Panc1 (cell line): ENCODE results near the gene ACOXL. TPM values are rescaled to one million over a fixed set of nuclear protein-coding genes. Genes with fewer than 3 reads are reported as not detected.

Experiments
- ATAC-seq: fragments of 200-7000 bp; cut with Tn5 transposase; 2 replicates; pipeline ENCODE4 v1.9.1; 2020; ENCODE audit warnings: mild to moderate bottlenecking, moderate library complexity
- BruUV-seq: library from RNA; stranded (reverse); fragments of 400-500 nt; replicated peaks from 2 replicates; lab custom pipeline; 2021; lab: Mats Ljungman, UMichigan
- CTCF ChIA-PET: fragments of 300-600 bp; sonication (Branson Sonifier 250); formaldehyde crosslinking; loops from one replicate; lab custom pipeline; 2022; ENCODE audit warnings: antibody characterized with exemption; lab: Charles Lee
- POLR2A ChIA-PET: fragments of 300-600 bp; sonication (Branson Sonifier 250); formaldehyde crosslinking; loops from one replicate; lab custom pipeline; 2022; ENCODE audit warnings: antibody characterized with exemption; lab: Charles Lee
- DNase-seq: peaks from one replicate; pipeline ENCODE4 v3.0.0-alpha.2; 2010; ENCODE audit warnings: low read depth, low spot score
- H3K27ac ChIP-seq: 2 replicates; pipeline ENCODE4 v1.5.1; 2011; ENCODE audit warnings: mild to moderate bottlenecking, low read length, inconsistent platforms
- H3K27me3 ChIP-seq: fragments of 200-500 bp; sonication (Bioruptor generic); 2 replicates; pipeline ENCODE4 v1.6.0; 2014; ENCODE audit warnings: low read length, inconsistent platforms; ENCODE audit not compliant: control insufficient read depth, insufficient read depth
- H3K36me3 ChIP-seq: fragments of 200-500 bp; sonication (Bioruptor generic); 2 replicates; pipeline ENCODE4 v1.5.1; 2014; ENCODE audit warnings: inconsistent platforms, mild to moderate bottlenecking, low read length, moderate library complexity; ENCODE audit not compliant: control insufficient read depth, insufficient read depth
- H3K4me1 ChIP-seq: 2 replicates; pipeline ENCODE4 v1.5.1; 2011; ENCODE audit warnings: inconsistent platforms, mild to moderate bottlenecking, low read length, moderate library complexity; ENCODE audit not compliant: control insufficient read depth, insufficient read depth
- H3K4me3 ChIP-seq, 2 experiments: 2 replicates each; pipeline ENCODE4 v1.5.1; 2011 to 2012; ENCODE audit warnings: low read depth in 2 of 2, low read length in 2 of 2, mild to moderate bottlenecking in 2 of 2, inconsistent platforms in 1 of 2, moderate library complexity in 1 of 2
- H3K9me3 ChIP-seq: fragments of 200-500 bp; sonication (Bioruptor generic); 2 replicates; pipeline ENCODE4 v1.5.1; 2014; ENCODE audit warnings: low read depth, mild to moderate bottlenecking, inconsistent platforms, low read length, moderate library complexity; ENCODE audit not compliant: control insufficient read depth, insufficient read depth
- POLR2AphosphoS5 ChIP-seq: IDR thresholded peaks from 2 replicates; pipeline ENCODE4 v1.6.1; 2012; ENCODE audit warnings: mild to moderate bottlenecking, low read depth, low read length, moderate library complexity
- SIN3A ChIP-seq: IDR thresholded peaks from 2 replicates; pipeline ENCODE4 v1.6.1; 2012; ENCODE audit warnings: low read depth, mild to moderate bottlenecking, low read length, moderate library complexity, borderline replicate concordance; ENCODE audit not compliant: insufficient read depth
- TCF7L2 ChIP-seq: IDR thresholded peaks from 2 replicates; pipeline ENCODE4 v1.6.1; 2011; ENCODE audit warnings: mild to moderate bottlenecking, low read depth, low read length, inconsistent platforms
- in situ Hi-C: cut with HindIII; loops from 2 replicates; pipeline ENCODE4 v1.10.0; 2016; ENCODE audit warnings: low sequenced_read_pairs, low pct_unique_long_range_greater_than_20kb
- intact Hi-C: fragments of 100-400 bp; cut with micrococcal nuclease; formaldehyde crosslinking; loops from one replicate; pipeline ENCODE4 v1.10.0; 2022; ENCODE audit not compliant: unreplicated experiment
- total RNA-seq: library from RNA; stranded (reverse); gene quantifications from one replicate; pipeline ENCODE4 v1.2.1, GENCODE V29; 2021; ENCODE audit not compliant: unreplicated experiment
- TF ChIP-seq, protein P1 (sequence below): fragments of 450-650 bp; IDR thresholded peaks from 2 replicates; pipeline ENCODE4 v1.5.1; 2017; ENCODE audit warnings: mild to moderate bottlenecking
- TF ChIP-seq, protein P2 (sequence below), 2 experiments: IDR thresholded peaks; 2 replicates each; pipeline ENCODE4 v1.6.1; 2011 to 2012; ENCODE audit warnings: low read depth in 2 of 2, control low read depth in 1 of 2, low read length in 1 of 2, mild to moderate bottlenecking in 1 of 2, moderate library complexity in 1 of 2; ENCODE audit not compliant: insufficient read depth in 1 of 2

The ACOXL gene
- total RNA-seq, 1 experiment from 2014 or later = 4.9 TPM

DNA sequence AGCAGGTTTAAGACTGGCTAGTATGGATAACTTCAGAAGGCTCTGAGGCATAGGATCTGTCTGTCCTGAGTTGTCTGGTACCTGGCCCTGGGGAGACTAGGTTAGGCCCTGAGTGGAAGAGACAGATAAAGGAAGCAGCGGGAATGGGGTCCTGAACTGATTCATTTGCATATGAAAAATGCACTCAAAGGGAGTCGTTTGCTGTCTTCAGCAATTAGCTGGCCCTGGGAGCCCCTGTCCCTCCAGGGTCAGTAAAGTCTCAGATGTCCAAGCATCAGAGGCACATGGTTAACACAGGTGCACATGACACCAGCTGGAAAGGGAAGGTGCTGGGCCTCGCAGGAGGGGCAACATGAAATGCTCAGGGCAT lies 172.4 kb downstream of the ACOXL start:
- Histone ChIP-seq H3K36me3 (no peaks in the 10 kb centered on the region), H3K4me3 (no peak overlapping the region), H3K9me3 (no peaks in the 10 kb centered on the region), H3K4me1 (no peaks in the 10 kb centered on the region), H3K27me3 (no peaks in the 10 kb centered on the region), H3K27ac (no peak overlapping the region)
- TF ChIP-seq TCF7L2 = no peak
- CTCF ChIA-PET = no interaction called here
- no TSS peak for BruUV-seq
- in situ Hi-C loops (no loop called here), intact Hi-C loops (loop anchor here (1.0 kb wide), 1 partner anchor 9 kb away; no protein-coding TSS in a partner anchor)
- DNase-seq = no peak
- ATAC-seq = no peak
- POLR2A ChIA-PET = no interaction called here

DNA sequence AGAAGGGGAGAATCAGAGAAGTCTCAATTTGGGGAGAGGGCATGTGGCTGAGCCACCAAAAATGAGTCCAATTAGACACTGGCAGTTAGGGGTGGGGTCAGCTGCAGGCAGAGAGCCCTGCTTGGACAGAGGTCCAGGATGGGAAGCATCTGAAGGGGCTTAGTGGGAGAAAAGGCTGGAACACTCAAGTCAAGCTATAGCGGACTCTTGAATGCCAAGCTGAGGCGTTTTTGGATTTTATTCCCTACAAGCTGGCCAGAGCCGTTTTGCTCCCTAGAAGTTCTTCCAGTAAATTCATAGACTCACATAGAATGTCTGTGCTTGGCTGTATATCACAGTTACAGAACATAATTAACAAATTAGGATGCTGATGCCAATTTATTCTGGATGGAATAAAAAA lies 172.8 kb downstream of the ACOXL start:
- Histone ChIP-seq H3K9me3 (no peaks in the 10 kb centered on the region), H3K27me3 (no peaks in the 10 kb centered on the region), H3K27ac (no peak overlapping the region), H3K4me1 (no peaks in the 10 kb centered on the region), H3K36me3 (no peaks in the 10 kb centered on the region), H3K4me3 (no peak overlapping the region)
- DNase-seq (no peak), ATAC-seq (no peak)
- ChIA-PET POLR2A (no interaction called here), CTCF (no interaction called here)
- intact Hi-C loops = loop anchor here (1.0 kb wide), 1 partner anchor 8 kb away; no protein-coding TSS in a partner anchor
- in situ Hi-C loops = no loop called here
- TF ChIP-seq, protein P1, sequence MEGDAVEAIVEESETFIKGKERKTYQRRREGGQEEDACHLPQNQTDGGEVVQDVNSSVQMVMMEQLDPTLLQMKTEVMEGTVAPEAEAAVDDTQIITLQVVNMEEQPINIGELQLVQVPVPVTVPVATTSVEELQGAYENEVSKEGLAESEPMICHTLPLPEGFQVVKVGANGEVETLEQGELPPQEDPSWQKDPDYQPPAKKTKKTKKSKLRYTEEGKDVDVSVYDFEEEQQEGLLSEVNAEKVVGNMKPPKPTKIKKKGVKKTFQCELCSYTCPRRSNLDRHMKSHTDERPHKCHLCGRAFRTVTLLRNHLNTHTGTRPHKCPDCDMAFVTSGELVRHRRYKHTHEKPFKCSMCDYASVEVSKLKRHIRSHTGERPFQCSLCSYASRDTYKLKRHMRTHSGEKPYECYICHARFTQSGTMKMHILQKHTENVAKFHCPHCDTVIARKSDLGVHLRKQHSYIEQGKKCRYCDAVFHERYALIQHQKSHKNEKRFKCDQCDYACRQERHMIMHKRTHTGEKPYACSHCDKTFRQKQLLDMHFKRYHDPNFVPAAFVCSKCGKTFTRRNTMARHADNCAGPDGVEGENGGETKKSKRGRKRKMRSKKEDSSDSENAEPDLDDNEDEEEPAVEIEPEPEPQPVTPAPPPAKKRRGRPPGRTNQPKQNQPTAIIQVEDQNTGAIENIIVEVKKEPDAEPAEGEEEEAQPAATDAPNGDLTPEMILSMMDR = no peak
- TF ChIP-seq TCF7L2 (no peak), POLR2AphosphoS5 (no peak), SIN3A (no peak)
- TF ChIP-seq, protein P2, sequence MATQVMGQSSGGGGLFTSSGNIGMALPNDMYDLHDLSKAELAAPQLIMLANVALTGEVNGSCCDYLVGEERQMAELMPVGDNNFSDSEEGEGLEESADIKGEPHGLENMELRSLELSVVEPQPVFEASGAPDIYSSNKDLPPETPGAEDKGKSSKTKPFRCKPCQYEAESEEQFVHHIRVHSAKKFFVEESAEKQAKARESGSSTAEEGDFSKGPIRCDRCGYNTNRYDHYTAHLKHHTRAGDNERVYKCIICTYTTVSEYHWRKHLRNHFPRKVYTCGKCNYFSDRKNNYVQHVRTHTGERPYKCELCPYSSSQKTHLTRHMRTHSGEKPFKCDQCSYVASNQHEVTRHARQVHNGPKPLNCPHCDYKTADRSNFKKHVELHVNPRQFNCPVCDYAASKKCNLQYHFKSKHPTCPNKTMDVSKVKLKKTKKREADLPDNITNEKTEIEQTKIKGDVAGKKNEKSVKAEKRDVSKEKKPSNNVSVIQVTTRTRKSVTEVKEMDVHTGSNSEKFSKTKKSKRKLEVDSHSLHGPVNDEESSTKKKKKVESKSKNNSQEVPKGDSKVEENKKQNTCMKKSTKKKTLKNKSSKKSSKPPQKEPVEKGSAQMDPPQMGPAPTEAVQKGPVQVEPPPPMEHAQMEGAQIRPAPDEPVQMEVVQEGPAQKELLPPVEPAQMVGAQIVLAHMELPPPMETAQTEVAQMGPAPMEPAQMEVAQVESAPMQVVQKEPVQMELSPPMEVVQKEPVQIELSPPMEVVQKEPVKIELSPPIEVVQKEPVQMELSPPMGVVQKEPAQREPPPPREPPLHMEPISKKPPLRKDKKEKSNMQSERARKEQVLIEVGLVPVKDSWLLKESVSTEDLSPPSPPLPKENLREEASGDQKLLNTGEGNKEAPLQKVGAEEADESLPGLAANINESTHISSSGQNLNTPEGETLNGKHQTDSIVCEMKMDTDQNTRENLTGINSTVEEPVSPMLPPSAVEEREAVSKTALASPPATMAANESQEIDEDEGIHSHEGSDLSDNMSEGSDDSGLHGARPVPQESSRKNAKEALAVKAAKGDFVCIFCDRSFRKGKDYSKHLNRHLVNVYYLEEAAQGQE (IDR thresholded peaks at IDR 0.05; ENCODE audit: insufficient read depth in 1 of 2, low read depth in 2 of 2, low read length in 1 of 2) = no peak
- no TSS peak for BruUV-seq

DNA sequence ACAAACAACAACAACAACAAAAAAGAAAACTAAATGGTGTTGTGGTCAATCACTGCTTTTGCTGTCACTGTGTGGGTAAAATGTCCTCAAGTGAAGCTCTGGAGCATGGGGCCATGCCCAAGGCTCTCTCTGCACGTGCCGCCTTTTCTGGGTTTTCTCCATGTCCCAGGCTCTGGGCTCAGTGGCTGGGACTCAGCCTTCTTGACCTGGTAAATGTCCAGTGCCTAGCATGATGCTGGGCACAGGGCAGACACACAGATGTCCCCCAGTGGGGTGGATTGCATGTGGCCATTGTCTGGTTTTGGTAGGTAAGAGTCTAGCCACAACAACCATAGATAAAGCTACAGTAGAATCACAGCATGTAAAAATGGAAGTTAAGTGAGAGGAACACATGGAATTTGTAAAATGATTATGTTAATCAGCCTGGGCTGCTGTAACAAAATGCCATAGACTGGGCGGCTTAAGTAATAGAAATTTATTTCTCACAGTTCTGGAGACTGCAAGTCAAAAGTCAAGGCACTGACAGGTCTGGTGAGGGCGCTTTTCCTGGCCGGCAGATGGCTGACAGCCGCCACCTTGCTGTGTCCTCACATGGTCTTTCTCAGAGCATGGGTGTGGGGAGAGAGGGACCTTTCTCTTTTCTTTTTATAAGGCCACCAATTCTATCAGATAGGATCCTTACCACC lies 174.4 kb downstream of the ACOXL start:
- no peaks in the 10 kb centered on the region; the same call in 1 of the 2 replicates for H3K9me3 ChIP-seq
- BruUV-seq = no TSS peak
- H3K4me1 ChIP-seq = no peaks in the 10 kb centered on the region
- in situ Hi-C loops = no loop called here
- H3K27me3 ChIP-seq = no peaks in the 10 kb centered on the region
- H3K4me3 ChIP-seq = no peak overlapping the region
- ChIA-PET POLR2A (no interaction called here), CTCF (no interaction called here)
- no peak for ATAC-seq
- no peak overlapping the region for H3K27ac ChIP-seq
- no peaks in the 10 kb centered on the region for H3K36me3 ChIP-seq
- no peak for DNase-seq
- TF ChIP-seq, protein P2 (IDR thresholded peaks at IDR 0.05; ENCODE audit: insufficient read depth in 1 of 2, low read depth in 2 of 2, low read length in 1 of 2) = no peak
- TF ChIP-seq, protein P1 = no peak
- TF ChIP-seq POLR2AphosphoS5 (no peak), SIN3A (no peak), TCF7L2 (no peak)
- intact Hi-C loops = no loop called here
